ENCODE results near the gene UQCR10.

GRCh38 chr22:29768052-29768693 is 1.0 kb downstream of the UQCR10 start:
- TF ChIP-seq EZH2 (IDR thresholded peaks at IDR 0.05; ENCODE audit: borderline replicate concordance, low read depth, low read length, severe bottlenecking) (no peak), CTCF (IDR thresholded peaks at IDR 0.05; ENCODE audit: borderline replicate concordance, extremely low read depth, low read length, poor library complexity, severe bottlenecking) (no peak)

Measured in DND-41 (cell line).